GM23338 (cell line): ENCODE data around the gene IL11. TPM values are rescaled to one million over a fixed set of nuclear protein-coding genes. Genes with fewer than 3 reads are reported as not detected.
A peak's percentile ranks its signal among the peaks of the same experiment; 100 is the strongest.

Source experiments
- ATAC-seq: fragments of 200-7000 bp; cut with Tn5 transposase; 3 replicates; pipeline ENCODE4 v1.9.1; 2020
- DNase-seq: peaks from one replicate; pipeline ENCODE4 v3.0.0-alpha.2; 2015; ENCODE audit warnings: low spot score
- H2AFZ ChIP-seq: fragments of 200-600 bp; sonication (generic); 2 replicates; pipeline ENCODE4 v1.8.0; 2016; ENCODE audit warnings: antibody characterized with exemption, mild to moderate bottlenecking, moderate library complexity
- H3F3A ChIP-seq: fragments of 200-600 bp; sonication (generic); replicated peaks from 2 replicates; pipeline ENCODE4 v1.8.0; 2017; ENCODE audit warnings: antibody characterized with exemption, mixed run types, low read depth
- H3K27ac ChIP-seq: fragments of 200-600 bp; sonication (generic); 2 replicates; pipeline ENCODE4 v1.6.1; 2016; ENCODE audit warnings: low read depth
- H3K27me3 ChIP-seq: fragments of 200-600 bp; sonication (generic); 2 replicates; pipeline ENCODE4 v1.8.0; 2016; ENCODE audit warnings: mild to moderate bottlenecking, mixed run types, moderate library complexity; ENCODE audit not compliant: insufficient read depth
- H3K36me3 ChIP-seq: fragments of 200-600 bp; sonication (generic); 2 replicates; pipeline ENCODE4 v1.8.0; 2016; ENCODE audit warnings: mild to moderate bottlenecking; ENCODE audit not compliant: insufficient read depth
- H3K4me1 ChIP-seq: fragments of 200-600 bp; sonication (generic); 2 replicates; pipeline ENCODE4 v1.8.0; 2016; ENCODE audit warnings: mild to moderate bottlenecking, moderate library complexity; ENCODE audit not compliant: insufficient read depth
- H3K4me2 ChIP-seq: fragments of 200-600 bp; sonication (generic); 2 replicates; pipeline ENCODE4 v1.7.1; 2017; ENCODE audit warnings: mixed run types
- H3K4me3 ChIP-seq: fragments of 200-600 bp; sonication (generic); 2 replicates; pipeline ENCODE4 v1.6.1; 2016; ENCODE audit warnings: mixed run types
- H3K79me2 ChIP-seq: fragments of 200-600 bp; sonication (generic); replicated peaks from 2 replicates; pipeline ENCODE4 v1.8.0; 2017; ENCODE audit warnings: mild to moderate bottlenecking; ENCODE audit not compliant: insufficient read depth
- H3K9me2 ChIP-seq: fragments of 200-600 bp; sonication (generic); 2 replicates; pipeline ENCODE4 v1.8.0; 2017; ENCODE audit not compliant: insufficient read depth
- H4K20me1 ChIP-seq: fragments of 200-600 bp; sonication (generic); replicated peaks from 2 replicates; pipeline ENCODE4 v1.8.0; 2017; ENCODE audit warnings: mild to moderate bottlenecking; ENCODE audit not compliant: insufficient read depth
- H3K27ac Mint-ChIP-seq: 2 replicates; pipeline ENCODE4 v1.8.0; 2020; ENCODE audit warnings: inconsistent platforms, mild to moderate bottlenecking, moderate library complexity, mixed read lengths
- H3K27me3 Mint-ChIP-seq: 3 replicates; pipeline ENCODE4 v1.8.0; 2022; ENCODE audit warnings: low read depth, mild to moderate bottlenecking, moderate library complexity, mixed read lengths, inconsistent platforms; ENCODE audit not compliant: insufficient read depth, poor library complexity
- H3K36me3 Mint-ChIP-seq: 3 replicates; pipeline ENCODE4 v1.8.0; 2021; ENCODE audit warnings: low read depth, mild to moderate bottlenecking, inconsistent platforms, moderate library complexity, mixed read lengths
- H3K4me1 Mint-ChIP-seq: 3 replicates; pipeline ENCODE4 v1.8.0; 2020; ENCODE audit warnings: mild to moderate bottlenecking, inconsistent platforms, mixed read lengths
- H3K4me3 Mint-ChIP-seq: 3 replicates; pipeline ENCODE4 v1.8.0; 2021; ENCODE audit warnings: moderate library complexity, mild to moderate bottlenecking, inconsistent platforms, mixed read lengths
- H3K9me3 Mint-ChIP-seq: 3 replicates; pipeline ENCODE4 v1.8.0; 2020; ENCODE audit warnings: moderate library complexity, mild to moderate bottlenecking, inconsistent platforms, mixed read lengths
- CREB1 ChIP-seq: fragments of 250-450 bp; sonication (Bioruptor Pico); IDR thresholded peaks from 2 replicates; pipeline ENCODE4 v1.5.0; 2020; ENCODE audit warnings: low read depth, mild to moderate bottlenecking, moderate library complexity
- EZH2 ChIP-seq: fragments of 200-600 bp; sonication (generic); IDR thresholded peaks from one replicate; pipeline ENCODE4 v1.8.0; 2017; ENCODE audit warnings: antibody characterized with exemption, mild to moderate bottlenecking, low read depth; ENCODE audit not compliant: unreplicated experiment
- JUNB ChIP-seq: IDR thresholded peaks from one replicate; pipeline ENCODE4 v1.6.1; 2016; ENCODE audit warnings: antibody characterized with exemption; ENCODE audit not compliant: unreplicated experiment
- NANOG ChIP-seq: IDR thresholded peaks from 2 replicates; pipeline ENCODE4 v1.6.1; 2016; ENCODE audit warnings: antibody characterized with exemption, borderline replicate concordance
- POLR2AphosphoS5 ChIP-seq: IDR thresholded peaks from 2 replicates; pipeline ENCODE4 v1.6.1; 2016; ENCODE audit warnings: antibody characterized with exemption, low read depth
- ZNF114 ChIP-seq: fragments of 250-450 bp; sonication (Bioruptor Pico); IDR thresholded peaks from 2 replicates; pipeline ENCODE4 v1.5.0; 2020; ENCODE audit warnings: mild to moderate bottlenecking, moderate library complexity
- ZNF331 ChIP-seq: fragments of 250-450 bp; sonication (Bioruptor Pico); IDR thresholded peaks from 2 replicates; pipeline ENCODE4 v1.5.0; 2020; ENCODE audit warnings: low read depth, mild to moderate bottlenecking, moderate library complexity
- polyA plus RNA-seq: library from polyadenylated mRNA; unstranded; fragments of >200 nt; fragmentation: Nextera tagmentation; extraction: Ambion mirVana; gene quantifications from 2 replicates; pipeline ENCODE4 v1.2.1, GENCODE V29; 2016
- total RNA-seq: library from RNA; depleted of rRNA; stranded (reverse); fragments of >200 nt; shearing (Covaris generic); gene quantifications from 2 replicates; pipeline ENCODE4 v1.2.3, GENCODE V29; 2014
- TF ChIP-seq, protein P1 (sequence below): IDR thresholded peaks from 2 replicates; pipeline ENCODE4 v1.6.1; 2016; ENCODE audit warnings: antibody characterized with exemption
- TF ChIP-seq, protein P2 (sequence below), 2 experiments: fragments of 200-600 bp in 1 of 2; sonication (generic) in 1 of 2; conservative IDR thresholded peaks; 2 replicates each; pipeline versions ENCODE4 v1.5.1 to v1.6.1; 2016 to 2017; ENCODE audit warnings: antibody characterized with exemption in 2 of 2, low read depth in 2 of 2, mild to moderate bottlenecking in 2 of 2, moderate library complexity in 1 of 2

Gene IL11
- total and polyA plus RNA-seq, 2 experiments from 2014 or later = 0.58 to 2.2 TPM

DNA sequence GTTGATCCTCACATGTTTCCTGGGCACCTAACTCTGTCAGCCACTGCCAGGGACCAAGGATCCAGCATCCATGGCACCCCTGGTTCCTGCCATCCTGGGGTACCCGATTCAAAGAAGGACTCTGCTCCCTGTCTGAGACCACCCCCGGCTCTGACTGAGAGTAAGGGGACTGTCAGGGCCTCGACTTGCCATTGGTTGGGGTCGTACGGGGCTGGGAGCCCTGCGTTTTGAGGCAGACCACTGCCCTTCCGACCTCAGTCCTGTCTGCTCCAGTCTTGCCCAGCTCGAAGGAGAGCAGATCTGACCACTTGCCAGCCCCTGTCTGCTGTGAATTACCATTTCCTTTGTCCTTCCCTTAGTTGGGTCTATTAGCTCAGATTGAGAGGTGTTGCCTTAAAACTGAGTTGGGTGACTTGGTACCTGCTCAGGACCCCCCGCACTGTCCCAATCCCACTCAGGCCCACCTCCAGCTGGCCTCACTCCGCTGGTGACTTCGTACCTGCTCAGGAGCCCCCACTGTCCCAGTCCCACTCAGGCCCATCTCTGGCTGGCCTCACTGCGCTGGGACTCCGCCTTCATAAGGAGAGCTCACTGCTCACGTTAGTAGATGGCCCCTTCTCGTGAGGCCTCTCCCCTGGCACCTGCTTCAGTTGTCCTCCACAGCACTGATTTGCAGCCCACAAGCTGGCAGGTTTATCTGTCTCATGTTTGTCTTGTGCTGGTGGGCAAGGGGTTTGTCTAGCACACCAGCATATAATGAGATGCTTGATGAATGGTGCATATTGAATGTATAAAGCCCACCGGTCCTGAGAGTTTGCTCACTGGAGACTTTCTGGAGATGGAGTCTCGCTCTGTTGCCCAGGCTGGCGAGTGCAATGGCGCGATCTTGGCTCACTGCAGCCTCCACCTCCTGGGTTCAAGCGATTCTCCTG is 19.4 kb upstream of the IL11 start:
- Histone ChIP-seq H3K4me1 (peaks cover 70% of the 10 kb centered on the region), H3K9me2 (no peaks in the 10 kb centered on the region), H2AFZ (no peak overlapping the region), H3F3A (peaks cover 61% of the 10 kb centered on the region), H3K27ac (peak overlapping the region; percentile 45; the same call in 1 of the 2 replicates), H3K4me3 (no peak overlapping the region; the same call in 1 of the 2 replicates), H4K20me1 (peaks cover 40% of the 10 kb centered on the region), H3K36me3 (peaks cover 11% of the 10 kb centered on the region; the same call in 1 of the 2 replicates), H3K4me2 (peak overlapping the region; percentile 32), H3K79me2 (peaks cover 28% of the 10 kb centered on the region), H3K27me3 (no peaks in the 10 kb centered on the region)
- Mint-ChIP-seq H3K9me3 (no peaks in the 10 kb centered on the region; the same call in 2 of the 3 replicates), H3K27ac (peak overlapping the region; percentile 85), H3K4me3 (peak overlapping the region; percentile 46; the same call in 1 of the 3 replicates), H3K4me1 (peaks cover 72% of the 10 kb centered on the region), H3K27me3 (peaks cover 52% of the 10 kb centered on the region), H3K36me3 (peaks cover 54% of the 10 kb centered on the region)
- DNase-seq (no peak), ATAC-seq (no peak)
- TF ChIP-seq ZNF331 (CRISPR knock-in tag) = no peak
- TF ChIP-seq POLR2AphosphoS5 = peak; percentile 54
- TF ChIP-seq JUNB = no peak
- TF ChIP-seq CREB1 = no peak
- TF ChIP-seq, protein P1, sequence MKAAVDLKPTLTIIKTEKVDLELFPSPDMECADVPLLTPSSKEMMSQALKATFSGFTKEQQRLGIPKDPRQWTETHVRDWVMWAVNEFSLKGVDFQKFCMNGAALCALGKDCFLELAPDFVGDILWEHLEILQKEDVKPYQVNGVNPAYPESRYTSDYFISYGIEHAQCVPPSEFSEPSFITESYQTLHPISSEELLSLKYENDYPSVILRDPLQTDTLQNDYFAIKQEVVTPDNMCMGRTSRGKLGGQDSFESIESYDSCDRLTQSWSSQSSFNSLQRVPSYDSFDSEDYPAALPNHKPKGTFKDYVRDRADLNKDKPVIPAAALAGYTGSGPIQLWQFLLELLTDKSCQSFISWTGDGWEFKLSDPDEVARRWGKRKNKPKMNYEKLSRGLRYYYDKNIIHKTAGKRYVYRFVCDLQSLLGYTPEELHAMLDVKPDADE = no peak
- no peak for TF ChIP-seq NANOG
- TF ChIP-seq, protein P2, sequence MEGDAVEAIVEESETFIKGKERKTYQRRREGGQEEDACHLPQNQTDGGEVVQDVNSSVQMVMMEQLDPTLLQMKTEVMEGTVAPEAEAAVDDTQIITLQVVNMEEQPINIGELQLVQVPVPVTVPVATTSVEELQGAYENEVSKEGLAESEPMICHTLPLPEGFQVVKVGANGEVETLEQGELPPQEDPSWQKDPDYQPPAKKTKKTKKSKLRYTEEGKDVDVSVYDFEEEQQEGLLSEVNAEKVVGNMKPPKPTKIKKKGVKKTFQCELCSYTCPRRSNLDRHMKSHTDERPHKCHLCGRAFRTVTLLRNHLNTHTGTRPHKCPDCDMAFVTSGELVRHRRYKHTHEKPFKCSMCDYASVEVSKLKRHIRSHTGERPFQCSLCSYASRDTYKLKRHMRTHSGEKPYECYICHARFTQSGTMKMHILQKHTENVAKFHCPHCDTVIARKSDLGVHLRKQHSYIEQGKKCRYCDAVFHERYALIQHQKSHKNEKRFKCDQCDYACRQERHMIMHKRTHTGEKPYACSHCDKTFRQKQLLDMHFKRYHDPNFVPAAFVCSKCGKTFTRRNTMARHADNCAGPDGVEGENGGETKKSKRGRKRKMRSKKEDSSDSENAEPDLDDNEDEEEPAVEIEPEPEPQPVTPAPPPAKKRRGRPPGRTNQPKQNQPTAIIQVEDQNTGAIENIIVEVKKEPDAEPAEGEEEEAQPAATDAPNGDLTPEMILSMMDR (conservative IDR thresholded peaks at IDR 0.05; ENCODE audit: low read depth in 2 of 2) = no peak

DNA sequence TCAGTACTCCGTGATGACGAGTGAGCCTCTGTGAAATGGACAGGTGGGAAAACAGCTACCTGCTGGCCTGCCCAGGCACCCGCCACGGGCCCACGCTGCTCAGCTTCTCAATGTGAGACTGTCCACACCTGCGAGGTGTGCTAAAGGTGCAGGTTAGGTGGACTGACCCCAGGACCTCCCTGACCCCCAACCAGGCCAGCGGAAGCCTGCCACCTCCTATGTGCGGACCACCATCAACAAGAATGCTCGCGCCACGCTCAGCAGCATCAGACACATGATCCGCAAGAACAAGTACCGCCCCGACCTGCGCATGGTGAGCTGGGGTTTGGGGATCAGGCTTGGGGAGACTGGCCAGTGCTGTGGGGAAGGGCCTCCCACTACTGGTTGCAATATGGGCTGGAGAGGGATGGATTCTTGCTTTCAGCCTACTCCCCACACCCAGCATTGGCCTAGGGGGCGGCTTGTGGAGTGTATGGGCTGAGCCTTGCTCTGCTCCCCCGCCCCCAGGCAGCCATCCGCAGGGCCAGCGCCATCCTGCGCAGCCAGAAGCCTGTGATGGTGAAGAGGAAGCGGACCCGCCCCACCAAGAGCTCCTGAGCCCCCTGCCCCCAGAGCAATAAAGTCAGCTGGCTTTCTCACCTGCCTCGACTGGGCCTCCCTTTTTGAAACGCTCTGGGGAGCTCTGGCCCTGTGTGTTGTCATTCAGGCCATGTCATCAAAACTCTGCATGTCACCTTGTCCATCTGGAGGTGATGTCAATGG is 17.7 kb upstream of the IL11 start:
- ATAC-seq (no peak), DNase-seq (no peak)
- H4K20me1 ChIP-seq = peaks cover 41% of the 10 kb centered on the region
- peaks cover 28% of the 10 kb centered on the region for H3K79me2 ChIP-seq
- Mint-ChIP-seq H3K27me3 (peaks cover 58% of the 10 kb centered on the region), H3K36me3 (peaks cover 54% of the 10 kb centered on the region), H3K9me3 (peaks cover 2% of the 10 kb centered on the region; the same call in 2 of the 3 replicates), H3K4me1 (peaks cover 71% of the 10 kb centered on the region), H3K27ac (no peak overlapping the region), H3K4me3 (peak overlapping the region; percentile 99)
- peak overlapping the region; percentile 97 for H3K4me2 ChIP-seq
- no peak overlapping the region for H2AFZ ChIP-seq
- no peak overlapping the region for H3K27ac ChIP-seq
- peak overlapping the region; percentile 99 for H3K4me3 ChIP-seq
- peaks cover 4% of the 10 kb centered on the region; the same call in 1 of the 2 replicates for H3K27me3 ChIP-seq
- H3K9me2 ChIP-seq = no peaks in the 10 kb centered on the region
- no peak for TF ChIP-seq ZNF114 (CRISPR knock-in tag)
- no peak for TF ChIP-seq EZH2
- peaks cover 66% of the 10 kb centered on the region for H3F3A ChIP-seq
- H3K4me1 ChIP-seq = peaks cover 67% of the 10 kb centered on the region
- H3K36me3 ChIP-seq = peaks cover 11% of the 10 kb centered on the region; the same call in 1 of the 2 replicates
